A549 (cell line): ENCODE measurements around the gene RPS6KA1. TPM values are rescaled to one million over a fixed set of nuclear protein-coding genes. Genes with fewer than 3 reads are reported as not detected.

ENCODE experiments used
- ATAC-seq, 2 experiments: fragments of 200-7000 bp in 1 of 2; fragments of >200 bp in 1 of 2; cut with Nextera tagmentation in 1 of 2; cut with Tn5 transposase in 1 of 2; 3 replicates each; pipeline versions ENCODE4 v1.8.0 to v1.9.1; 2018 to 2020; ENCODE audit warnings: mild to moderate bottlenecking in 1 of 2, moderate library complexity in 1 of 2
- CTCF ChIA-PET: fragments of 300-600 bp; sonication (Branson Sonifier 250); formaldehyde crosslinking; extraction: SDS; loops from one replicate; lab custom pipeline; 2021; ENCODE audit warnings: antibody characterized with exemption, inconsistent platforms; lab: Yijun Ruan, JAX
- POLR2A ChIA-PET: fragments of 350-600 bp; formaldehyde crosslinking; extraction: SDS; loops from one replicate; lab custom pipeline; 2021; ENCODE audit warnings: antibody characterized with exemption, inconsistent platforms; lab: Yijun Ruan, JAX
- DNase-seq, 2 experiments: peaks; one replicate each; pipeline versions ENCODE4 v3.0.0 to v3.0.0-alpha.2; 2011 to 2016; ENCODE audit warnings: low read depth in 1 of 2, low spot score in 1 of 2
- FAIRE-seq: peaks from 2 replicates; lab custom pipeline; 2011; peaks lifted over from hg19 to GRCh38; lab: Jason Lieb, UNC
- H3K27ac ChIP-seq, 2 experiments: fragments of >200 bp; sonication (Bioruptor Twin); formaldehyde crosslinking; 3 replicates each; pipeline ENCODE4 v1.5.1; 2016 to 2017
- H3K4me1 ChIP-seq: fragments of >200 bp; sonication (Bioruptor Twin); formaldehyde crosslinking; 3 replicates; pipeline ENCODE4 v1.6.1; 2016
- H3K4me2 ChIP-seq: fragments of >200 bp; sonication (Bioruptor Twin); formaldehyde crosslinking; 3 replicates; pipeline ENCODE4 v1.6.1; 2016
- H3K4me3 ChIP-seq: fragments of >200 bp; sonication (Bioruptor Twin); formaldehyde crosslinking; 3 replicates; pipeline ENCODE4 v1.5.1; 2016
- H3K9me3 ChIP-seq: fragments of >200 bp; sonication (Bioruptor Twin); formaldehyde crosslinking; 3 replicates; pipeline ENCODE4 v1.6.1; 2016
- BCL3 ChIP-seq: fragments of >200 bp; sonication (Bioruptor Twin); formaldehyde crosslinking; IDR thresholded peaks from 3 replicates; pipeline ENCODE4 v1.6.1; 2016
- CEBPB ChIP-seq, 2 experiments: fragments of >200 bp in 1 of 2; sonication (Bioruptor Twin) in 1 of 2; formaldehyde crosslinking in 1 of 2; IDR thresholded peaks; 2 replicates each; pipeline ENCODE4 v1.6.1; 2012 to 2016
- EHF ChIP-seq: fragments of 250-450 bp; sonication (Bioruptor Pico); IDR thresholded peaks from 2 replicates; pipeline ENCODE4 v1.5.0; 2020; ENCODE audit warnings: mild to moderate bottlenecking
- FOSB ChIP-seq: fragments of 250-450 bp; sonication (Bioruptor Pico); IDR thresholded peaks from 2 replicates; pipeline ENCODE4 v1.5.0; 2020; ENCODE audit warnings: mild to moderate bottlenecking, moderate library complexity
- GATA3 ChIP-seq: IDR thresholded peaks from 2 replicates; pipeline ENCODE4 v1.6.1; 2012; ENCODE audit warnings: borderline replicate concordance
- HDAC2 ChIP-seq: fragments of 200-600 bp; sonication (generic); IDR thresholded peaks from 2 replicates; pipeline ENCODE4 v1.6.1; 2016
- HEYL ChIP-seq: fragments of 250-450 bp; sonication (Bioruptor Pico); IDR thresholded peaks from 2 replicates; pipeline ENCODE4 v1.8.0; 2021; ENCODE audit warnings: mild to moderate bottlenecking, moderate library complexity
- HOXA7 ChIP-seq: fragments of 250-450 bp; sonication (Bioruptor Pico); IDR thresholded peaks from 2 replicates; pipeline ENCODE4 v1.5.0; 2020; ENCODE audit warnings: mild to moderate bottlenecking, moderate library complexity
- HOXB13 ChIP-seq: fragments of 250-450 bp; sonication (Bioruptor Pico); IDR thresholded peaks from 2 replicates; pipeline ENCODE4 v1.5.0; 2020; ENCODE audit warnings: low read depth, mild to moderate bottlenecking, moderate library complexity
- HOXB5 ChIP-seq: fragments of 250-450 bp; sonication (Bioruptor Pico); IDR thresholded peaks from 2 replicates; pipeline ENCODE4 v1.5.0; 2020; ENCODE audit warnings: mild to moderate bottlenecking, moderate library complexity
- JUNB ChIP-seq: fragments of >200 bp; sonication (Bioruptor Twin); formaldehyde crosslinking; IDR thresholded peaks from 2 replicates; pipeline ENCODE4 v1.6.1; 2016
- KDM5A ChIP-seq: fragments of 200-600 bp; sonication (generic); IDR thresholded peaks from 2 replicates; pipeline ENCODE4 v1.6.1; 2016; ENCODE audit warnings: antibody characterized with exemption, mild to moderate bottlenecking
- MAFK ChIP-seq: fragments of 450-650 bp; IDR thresholded peaks from 2 replicates; pipeline ENCODE4 v1.6.1; 2014; ENCODE audit not compliant: partially characterized antibody
- NFE2L2 ChIP-seq: fragments of 150-350 bp; conservative IDR thresholded peaks from 2 replicates; pipeline ENCODE4 v1.6.1; 2014; ENCODE audit warnings: low read length
- NPAS2 ChIP-seq: fragments of 250-450 bp; sonication (Bioruptor Pico); IDR thresholded peaks from 2 replicates; pipeline ENCODE4 v1.8.0; 2022; ENCODE audit warnings: mild to moderate bottlenecking, moderate library complexity, borderline replicate concordance
- RARB ChIP-seq: fragments of 250-450 bp; sonication (Bioruptor Pico); IDR thresholded peaks from 2 replicates; pipeline ENCODE4 v1.8.0; 2021; ENCODE audit warnings: mild to moderate bottlenecking, moderate library complexity
- RFX5 ChIP-seq: fragments of 450-650 bp; IDR thresholded peaks from 2 replicates; pipeline ENCODE4 v1.7.1; 2014; ENCODE audit warnings: antibody characterized with exemption, mild to moderate bottlenecking, moderate library complexity
- RNF2 ChIP-seq: fragments of 200-600 bp; sonication (generic); IDR thresholded peaks from 2 replicates; pipeline ENCODE4 v1.6.1; 2016; ENCODE audit warnings: low read depth, mild to moderate bottlenecking, antibody characterized with exemption, moderate library complexity, borderline replicate concordance
- SMC3 ChIP-seq: fragments of >200 bp; sonication (Bioruptor Twin); formaldehyde crosslinking; IDR thresholded peaks from 3 replicates; pipeline ENCODE4 v1.6.1; 2018; ENCODE audit warnings: inconsistent platforms
- SREBF2 ChIP-seq: fragments of 450-650 bp; IDR thresholded peaks from 2 replicates; pipeline ENCODE4 v1.6.1; 2014; ENCODE audit warnings: mild to moderate bottlenecking, moderate library complexity
- USF2 ChIP-seq: fragments of 450-650 bp; IDR thresholded peaks from 2 replicates; pipeline ENCODE4 v1.6.1; 2014; ENCODE audit warnings: antibody characterized with exemption
- WGBS: methylation state at CpG from one replicate; pipeline ENCODE4 v1.1.6; 2017; ENCODE audit errors: missing lambda C conversion rate; 5-methylcytosine and 5-hydroxymethylcytosine counted together
- polyA plus RNA-seq, 4 experiments: library from polyadenylated mRNA; depleted of rRNA in 3 of 4; stranded (reverse); fragments of >200 nt; fragmentation: RNase III in 1 of 4; extraction: RNeasy Plus Mini Kit Qiagen cat#74134 plus additional on column Dnase treatment in 1 of 4; gene quantifications; 2 replicates in 3 of 4; 3 replicates in 1 of 4; pipeline ENCODE4 v1.2.3, GENCODE V29; 2011 to 2017
- TF ChIP-seq, protein P1 (sequence below): fragments of >200 bp; sonication (Bioruptor Twin); formaldehyde crosslinking; IDR thresholded peaks from 2 replicates; pipeline ENCODE4 v1.6.1; 2016
- TF ChIP-seq, protein P2 (sequence below): IDR thresholded peaks from 2 replicates; pipeline ENCODE4 v1.6.1; 2012
- TF ChIP-seq, protein P3 (sequence below): fragments of >200 bp; sonication (Bioruptor Twin); formaldehyde crosslinking; IDR thresholded peaks from 3 replicates; pipeline ENCODE4 v1.5.1; 2016
- TF ChIP-seq, protein P4 (sequence below): fragments of 150-350 bp; IDR thresholded peaks from 2 replicates; pipeline ENCODE4 v1.6.1; 2014; ENCODE audit warnings: low read depth, mild to moderate bottlenecking, low read length

The RPS6KA1 gene
- polyA plus RNA-seq, 2 of the 4 experiments (the other 2 are of a cell fraction) = 9.8 to 12.4 TPM

DNA sequence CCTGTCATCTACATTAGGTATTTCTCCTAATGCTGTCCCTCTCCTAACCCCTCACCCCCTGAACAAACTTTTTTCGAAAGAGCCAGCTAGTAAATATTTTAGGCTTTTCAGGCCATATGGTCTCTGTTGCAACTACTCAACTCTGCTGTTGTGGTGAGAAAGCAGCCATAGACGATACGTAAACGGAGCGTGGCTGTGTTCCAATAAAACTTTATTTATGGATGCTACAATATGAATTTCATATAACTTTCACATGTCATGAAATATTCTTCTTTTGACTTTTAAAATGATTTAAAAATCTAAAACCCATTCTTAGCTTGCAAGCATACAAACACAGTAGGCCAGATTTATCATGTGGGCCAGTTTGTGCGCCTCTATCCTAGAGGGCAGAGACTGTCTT is 11.2 kb upstream of the RPS6KA1 start:
- 87% methylated on average over 6 of the region's 6 CpGs for WGBS
- no peaks in the 10 kb centered on the region for H3K4me1 ChIP-seq
- H3K4me2 ChIP-seq = no peak overlapping the region
- ATAC-seq = no peak
- FAIRE-seq = no peak
- H3K4me3 ChIP-seq = no peak overlapping the region
- no peak overlapping the region for H3K27ac ChIP-seq
- no peaks in the 10 kb centered on the region for H3K9me3 ChIP-seq
- no peak for TF ChIP-seq RARB
- TF ChIP-seq RNF2 = no peak
- TF ChIP-seq, protein P1, sequence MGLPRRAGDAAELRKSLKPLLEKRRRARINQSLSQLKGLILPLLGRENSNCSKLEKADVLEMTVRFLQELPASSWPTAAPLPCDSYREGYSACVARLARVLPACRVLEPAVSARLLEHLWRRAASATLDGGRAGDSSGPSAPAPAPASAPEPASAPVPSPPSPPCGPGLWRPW = no peak
- no peak for TF ChIP-seq RFX5
- TF ChIP-seq HOXB13 (CRISPR knock-in tag) = no peak
- TF ChIP-seq CEBPB (IDR thresholded peaks at IDR 0.05) = no peak
- TF ChIP-seq, protein P2, sequence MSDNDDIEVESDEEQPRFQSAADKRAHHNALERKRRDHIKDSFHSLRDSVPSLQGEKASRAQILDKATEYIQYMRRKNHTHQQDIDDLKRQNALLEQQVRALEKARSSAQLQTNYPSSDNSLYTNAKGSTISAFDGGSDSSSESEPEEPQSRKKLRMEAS = no peak
- no peak for TF ChIP-seq JUNB
- no peak for TF ChIP-seq BCL3
- TF ChIP-seq, all 56 proteins: peak for 0
- DNase-seq = no peak
- CTCF ChIA-PET = interaction anchor here (0.9 kb wide), 1 partner anchor 271 kb away, joined by 3 read pairs; no protein-coding TSS in a partner anchor
- POLR2A ChIA-PET = no interaction called here

- no peaks in the 10 kb centered on the region for H3K4me1 ChIP-seq
- CTCF ChIA-PET = interaction anchor here (0.7 kb wide), 1 partner anchor 122 kb away, joined by 4 read pairs; no protein-coding TSS in a partner anchor
- TF ChIP-seq RARB (no peak), BCL3 (no peak), USF2 (no peak), JUNB (no peak), FOSB (CRISPR knock-in tag) (no peak), EHF (CRISPR knock-in tag) (no peak), NPAS2 (CRISPR knock-in tag) (no peak), MAFK (no peak)
- TF ChIP-seq, protein P3, sequence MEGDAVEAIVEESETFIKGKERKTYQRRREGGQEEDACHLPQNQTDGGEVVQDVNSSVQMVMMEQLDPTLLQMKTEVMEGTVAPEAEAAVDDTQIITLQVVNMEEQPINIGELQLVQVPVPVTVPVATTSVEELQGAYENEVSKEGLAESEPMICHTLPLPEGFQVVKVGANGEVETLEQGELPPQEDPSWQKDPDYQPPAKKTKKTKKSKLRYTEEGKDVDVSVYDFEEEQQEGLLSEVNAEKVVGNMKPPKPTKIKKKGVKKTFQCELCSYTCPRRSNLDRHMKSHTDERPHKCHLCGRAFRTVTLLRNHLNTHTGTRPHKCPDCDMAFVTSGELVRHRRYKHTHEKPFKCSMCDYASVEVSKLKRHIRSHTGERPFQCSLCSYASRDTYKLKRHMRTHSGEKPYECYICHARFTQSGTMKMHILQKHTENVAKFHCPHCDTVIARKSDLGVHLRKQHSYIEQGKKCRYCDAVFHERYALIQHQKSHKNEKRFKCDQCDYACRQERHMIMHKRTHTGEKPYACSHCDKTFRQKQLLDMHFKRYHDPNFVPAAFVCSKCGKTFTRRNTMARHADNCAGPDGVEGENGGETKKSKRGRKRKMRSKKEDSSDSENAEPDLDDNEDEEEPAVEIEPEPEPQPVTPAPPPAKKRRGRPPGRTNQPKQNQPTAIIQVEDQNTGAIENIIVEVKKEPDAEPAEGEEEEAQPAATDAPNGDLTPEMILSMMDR = no peak
- TF ChIP-seq, all 56 proteins: peak for 0
- DNase-seq (no peak), ATAC-seq (no peak), FAIRE-seq (no peak)
- POLR2A ChIA-PET = no interaction called here
- H3K4me3 ChIP-seq = no peak overlapping the region
- H3K4me2 ChIP-seq = no peak overlapping the region
- 79% methylated on average over 5 of the region's 5 CpGs for WGBS
- H3K27ac ChIP-seq = no peak overlapping the region
- no peaks in the 10 kb centered on the region for H3K9me3 ChIP-seq
These were observed 9.2 kb upstream of the RPS6KA1 start for GRCh38 chr1:26520339-26520738.

DNA sequence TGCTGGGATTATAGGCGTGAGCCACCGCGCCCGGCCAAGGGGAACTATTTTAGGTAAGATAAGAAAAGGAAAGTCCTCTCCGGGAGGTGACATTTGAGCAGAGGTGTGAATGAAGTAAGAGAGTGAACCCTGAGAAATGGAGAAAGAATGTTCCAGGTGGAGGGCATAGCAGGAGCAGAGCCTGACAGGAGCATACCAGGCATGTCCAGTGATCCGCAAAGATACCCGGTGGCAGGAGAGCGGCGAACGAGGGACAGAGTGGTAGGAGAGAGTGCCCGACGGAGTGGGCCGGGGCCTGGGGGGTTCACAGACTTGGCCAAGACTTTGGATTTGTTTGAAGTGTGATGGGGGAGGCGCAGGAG is 7.9 kb upstream of the RPS6KA1 start:
- 75% methylated on average over 14 of the region's 14 CpGs for WGBS
- Histone ChIP-seq H3K9me3 (no peaks in the 10 kb centered on the region), H3K4me2 (no peak overlapping the region), H3K4me3 (no peak overlapping the region), H3K4me1 (no peaks in the 10 kb centered on the region), H3K27ac (no peak overlapping the region)
- FAIRE-seq (no peak), DNase-seq (no peak), ATAC-seq (no peak)
- ChIA-PET CTCF (no interaction called here), POLR2A (no interaction called here)
- TF ChIP-seq SREBF2 = no peak
- no peak for TF ChIP-seq EHF (CRISPR knock-in tag)
- TF ChIP-seq GATA3 = no peak
- TF ChIP-seq USF2 = no peak
- TF ChIP-seq MAFK = no peak
- no peak for TF ChIP-seq HOXB5 (CRISPR knock-in tag)
- no peak for TF ChIP-seq SMC3
- no peak for TF ChIP-seq HDAC2
- TF ChIP-seq HOXA7 (CRISPR knock-in tag) = no peak
- no peak for TF ChIP-seq NFE2L2
- TF ChIP-seq, protein P4, sequence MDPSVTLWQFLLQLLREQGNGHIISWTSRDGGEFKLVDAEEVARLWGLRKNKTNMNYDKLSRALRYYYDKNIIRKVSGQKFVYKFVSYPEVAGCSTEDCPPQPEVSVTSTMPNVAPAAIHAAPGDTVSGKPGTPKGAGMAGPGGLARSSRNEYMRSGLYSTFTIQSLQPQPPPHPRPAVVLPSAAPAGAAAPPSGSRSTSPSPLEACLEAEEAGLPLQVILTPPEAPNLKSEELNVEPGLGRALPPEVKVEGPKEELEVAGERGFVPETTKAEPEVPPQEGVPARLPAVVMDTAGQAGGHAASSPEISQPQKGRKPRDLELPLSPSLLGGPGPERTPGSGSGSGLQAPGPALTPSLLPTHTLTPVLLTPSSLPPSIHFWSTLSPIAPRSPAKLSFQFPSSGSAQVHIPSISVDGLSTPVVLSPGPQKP = no peak
- TF ChIP-seq, protein P1 = no peak
- TF ChIP-seq HEYL = no peak
- no peak for TF ChIP-seq KDM5A
